A172 (cell line): ENCODE results near the gene SH3BP1. TPM values are rescaled to one million over a fixed set of nuclear protein-coding genes. Genes with fewer than 3 reads are reported as not detected.
"Not testable (repeated sequence)": the region's sequence is repeated elsewhere in the genome, so short reads cannot be mapped to it uniquely, and the experiment has no call there.

Source experiments
- DNase-seq: peaks from one replicate; pipeline ENCODE4 v3.0.0-alpha.2; 2015; ENCODE audit warnings: low spot score
- total RNA-seq: library from RNA; depleted of rRNA; stranded (reverse); fragments of >200 nt; shearing (Covaris generic); gene quantifications from 2 replicates; pipeline ENCODE4 v1.2.3, GENCODE V29; 2014

SH3BP1 gene
- total RNA-seq, 1 experiment from 2014 or later = not detected

DNA sequence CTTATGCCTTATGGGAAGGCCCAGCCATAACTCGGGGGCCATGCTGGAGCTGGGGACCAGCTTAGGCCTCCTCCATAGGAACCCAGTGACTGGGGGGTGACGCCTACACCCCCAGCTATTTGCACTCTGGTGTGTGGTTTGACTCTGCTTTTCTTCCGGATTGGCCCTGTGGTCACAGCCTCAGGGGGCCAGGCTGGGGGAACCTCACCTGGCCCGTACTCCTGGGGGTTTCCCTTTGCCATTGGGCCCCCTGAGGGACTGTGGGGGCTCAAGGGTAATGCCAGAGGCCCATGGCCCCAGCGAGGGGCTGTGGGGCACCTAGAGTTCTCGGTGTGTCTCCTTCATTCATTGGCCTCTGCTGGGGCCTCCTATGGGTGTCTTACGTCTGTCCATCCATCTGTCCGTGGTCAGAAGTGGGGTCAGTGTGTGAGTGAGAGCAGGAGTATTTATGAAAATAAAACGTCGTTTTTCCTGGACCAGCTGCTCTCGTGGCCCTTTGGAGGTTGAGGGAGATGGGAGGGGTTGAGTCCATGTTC lies 6.3 kb upstream of the SH3BP1 start:
- DNase-seq = no peak

DNA sequence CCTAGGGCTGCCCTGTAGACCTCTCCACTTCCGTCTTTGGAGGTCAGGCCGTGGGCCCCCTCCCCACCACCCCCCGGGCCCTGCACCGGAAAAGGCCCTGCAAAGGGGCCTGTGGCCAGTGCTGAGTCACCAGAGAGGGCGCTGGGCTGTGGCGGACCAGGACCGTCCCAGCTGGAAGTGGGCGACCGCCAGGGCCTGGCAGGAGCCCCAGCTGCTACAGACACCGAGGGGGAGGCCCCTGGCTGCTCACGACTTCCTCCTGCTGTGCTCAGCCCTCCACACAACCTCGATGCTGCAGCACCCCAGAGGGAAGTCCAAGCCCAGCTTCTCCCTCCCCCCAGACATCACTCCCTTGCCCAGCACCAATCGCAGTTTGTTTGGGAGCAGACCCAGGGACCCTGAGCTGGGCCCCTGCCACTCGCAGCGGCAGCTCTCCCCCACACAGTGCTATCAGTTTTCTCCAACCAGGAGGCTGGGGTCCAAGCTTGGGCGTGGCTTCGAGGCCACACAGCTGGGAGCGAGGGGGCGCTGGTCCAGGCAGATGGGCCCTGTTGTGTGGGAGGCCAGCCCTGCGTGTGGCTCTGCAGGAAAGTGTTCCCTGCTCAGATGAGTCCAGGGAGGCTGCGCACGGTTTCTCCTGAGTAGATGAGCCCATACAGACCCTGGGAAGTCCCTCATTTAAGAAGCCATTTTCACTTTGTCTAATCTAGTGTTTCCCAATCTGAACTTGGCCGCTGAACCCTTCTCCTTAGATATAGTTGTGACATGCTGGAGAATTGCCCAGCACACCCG lies 5.6 kb upstream of the SH3BP1 start:
- DNase-seq = peak; percentile 72

DNA sequence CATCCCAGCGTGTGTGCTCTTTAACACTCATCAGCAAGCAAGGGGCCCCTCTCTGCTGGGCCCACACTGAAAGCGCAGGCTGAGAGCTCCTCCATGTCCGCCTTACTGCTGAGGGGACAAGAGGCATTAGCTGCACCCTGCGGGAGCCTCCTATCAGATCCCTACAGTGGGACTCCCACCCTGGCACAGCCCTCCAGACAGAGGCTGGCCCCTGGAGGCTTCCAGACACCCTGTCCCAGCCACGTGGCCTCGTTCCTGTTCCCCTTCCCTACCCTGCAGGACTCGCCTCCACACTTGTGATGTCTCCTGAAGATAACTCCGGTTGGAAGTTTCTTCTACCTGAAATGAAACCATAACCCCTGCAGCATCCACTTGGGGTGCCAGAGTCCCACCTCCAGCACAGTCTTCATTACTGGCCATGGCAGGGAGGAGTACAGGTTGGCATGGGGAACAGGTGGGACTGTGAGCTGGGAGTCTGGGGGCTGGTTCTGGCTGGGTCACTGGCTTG lies 5.0 kb upstream of the SH3BP1 start:
- DNase-seq = no peak

DNA sequence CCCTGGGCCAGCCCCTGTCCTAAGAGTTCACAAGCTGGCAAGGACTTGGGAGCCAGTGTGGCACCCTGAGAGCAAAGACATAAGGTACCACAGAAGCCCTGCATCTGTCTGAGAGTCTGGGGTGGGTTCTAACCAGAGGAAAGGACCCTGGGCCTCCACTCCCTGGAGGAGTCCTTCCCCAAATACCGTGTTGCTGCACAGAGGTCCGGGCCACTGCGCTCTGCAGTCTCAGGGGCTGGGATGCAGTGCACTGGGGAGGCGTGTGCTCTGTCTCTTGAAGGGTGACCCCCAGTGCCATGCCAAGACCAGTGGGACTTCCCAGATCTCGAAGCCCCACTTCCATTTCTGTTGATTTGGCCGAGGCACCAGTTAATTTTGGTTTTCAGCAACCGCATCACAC lies 4.3 kb upstream of the SH3BP1 start:
- no peak for DNase-seq

DNA sequence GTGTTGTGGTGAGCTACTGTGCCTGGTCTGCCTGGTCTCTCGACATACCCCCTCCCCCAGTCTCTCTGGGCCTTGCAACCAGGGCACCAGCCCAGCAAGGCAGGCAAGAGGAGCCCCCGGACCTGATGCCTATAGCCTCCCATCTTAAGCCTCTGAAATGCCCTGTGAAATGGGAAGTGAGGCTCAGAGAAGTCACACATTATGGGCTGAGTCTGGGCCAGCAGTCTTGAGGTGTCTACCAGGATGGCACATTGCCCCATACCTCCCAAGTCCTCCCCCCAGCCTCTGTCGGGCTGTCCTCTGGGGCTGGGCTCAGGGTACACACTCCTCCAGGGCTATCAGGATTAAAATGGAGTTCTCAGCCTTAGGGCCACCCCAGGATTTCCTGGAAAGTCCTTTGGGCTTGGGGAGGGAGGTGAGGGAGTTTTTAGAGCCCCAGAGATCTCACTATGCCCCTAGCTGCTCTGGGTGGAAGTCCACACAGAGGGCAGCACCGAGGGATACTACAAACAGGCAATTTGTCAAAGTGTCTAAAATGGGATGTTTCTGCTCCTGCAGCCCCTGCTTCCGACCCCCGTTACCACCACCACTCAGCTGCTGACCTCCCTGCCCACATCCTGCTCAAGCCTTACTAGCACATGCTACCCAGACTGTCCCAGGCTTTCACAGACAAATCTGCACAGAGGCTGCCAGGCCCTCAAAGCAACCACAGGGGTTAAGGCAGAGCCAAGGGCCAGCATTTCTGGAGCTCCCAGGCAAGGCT lies 3.1 kb upstream of the SH3BP1 start:
- DNase-seq = peak; percentile 55

DNA sequence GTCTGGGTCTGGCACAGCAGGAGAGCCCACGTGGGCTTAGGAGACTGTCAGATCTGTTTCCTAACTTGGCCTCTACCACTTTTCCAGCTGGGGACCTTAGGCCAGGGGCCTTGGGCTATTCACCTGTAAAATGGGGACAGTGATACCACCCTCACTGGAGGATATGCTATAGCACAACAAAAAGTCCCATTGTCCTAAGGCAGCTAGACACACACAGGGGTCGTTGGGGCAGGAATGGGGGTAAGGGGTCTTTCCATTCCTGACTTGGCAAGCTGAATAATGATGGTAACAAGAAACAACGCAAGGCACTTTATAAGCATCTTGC lies 2.6 kb upstream of the SH3BP1 start:
- DNase-seq = no peak

DNA sequence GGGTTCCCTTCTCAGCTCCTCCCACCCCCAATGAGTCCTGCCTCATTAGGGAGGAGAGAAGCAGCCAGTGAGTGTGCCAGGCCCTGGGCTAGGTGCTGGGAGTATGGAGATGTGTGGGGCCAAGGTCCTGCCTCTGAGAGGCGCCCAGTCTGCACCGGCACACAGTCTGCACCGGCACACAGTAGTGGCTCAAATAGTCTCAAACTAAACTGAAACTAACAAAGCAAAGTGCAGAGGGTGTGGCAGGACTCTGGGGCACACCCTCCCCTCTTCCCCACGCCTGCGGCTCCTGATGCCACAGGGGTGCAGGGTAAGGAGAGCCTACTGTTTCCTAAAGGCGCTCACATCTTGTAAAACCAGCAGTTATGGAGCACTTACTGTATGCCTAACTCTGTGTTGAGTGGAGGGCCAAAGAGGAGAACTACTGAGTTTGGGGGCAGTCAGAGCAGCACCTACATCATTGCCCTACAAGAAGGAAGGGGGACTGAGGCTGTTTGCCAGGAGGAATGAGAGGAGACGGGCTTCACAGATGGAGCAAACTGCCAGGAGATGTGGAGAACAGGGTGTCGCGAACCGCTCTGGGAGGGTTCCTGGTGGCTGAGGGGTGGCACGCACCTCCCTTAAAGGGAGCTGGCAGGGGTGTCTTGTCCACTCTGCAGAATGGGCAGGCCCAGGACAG lies 939 bp upstream of the SH3BP1 start:
- DNase-seq = no peak

DNA sequence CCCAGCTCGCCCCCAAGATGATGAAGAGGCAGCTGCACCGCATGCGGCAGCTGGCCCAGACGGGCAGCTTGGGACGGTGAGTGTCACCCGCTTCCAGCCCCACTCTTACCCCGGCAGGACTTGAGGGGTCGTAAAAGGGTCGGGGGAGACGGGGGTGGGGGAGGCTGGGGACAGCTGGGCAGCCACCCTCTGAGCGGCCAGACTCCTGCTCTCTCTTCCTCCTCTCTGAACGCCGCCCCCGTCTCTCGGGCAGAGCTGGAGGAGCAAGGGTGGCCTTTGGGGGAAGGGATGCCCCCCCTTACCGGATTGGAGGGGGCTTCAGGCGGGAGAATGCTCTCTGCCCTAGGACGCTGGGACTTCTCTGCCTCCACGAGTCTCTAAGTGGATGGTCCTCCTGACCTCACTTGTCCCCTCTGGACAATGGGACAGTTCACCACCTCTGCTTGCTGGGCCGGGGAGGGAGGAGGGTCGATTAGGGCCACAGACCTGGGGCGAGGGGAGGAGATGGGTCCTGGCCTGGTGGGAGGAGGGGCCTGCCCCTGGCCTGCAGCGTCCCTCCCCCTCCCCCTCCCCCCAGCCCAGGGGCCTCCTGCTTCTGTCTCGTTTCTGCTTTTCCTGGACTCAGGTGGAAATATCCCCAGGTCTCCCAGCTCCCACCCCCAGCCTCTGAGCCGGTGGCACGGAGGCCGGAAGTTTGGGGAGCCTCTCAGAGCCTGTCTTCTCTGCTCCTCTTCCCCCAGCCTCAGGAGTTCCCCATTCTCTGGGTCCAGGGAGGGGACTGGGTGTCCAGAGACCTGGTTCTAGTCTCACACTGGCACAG lies 512 bp downstream of the SH3BP1 start:
- no peak for DNase-seq

DNA sequence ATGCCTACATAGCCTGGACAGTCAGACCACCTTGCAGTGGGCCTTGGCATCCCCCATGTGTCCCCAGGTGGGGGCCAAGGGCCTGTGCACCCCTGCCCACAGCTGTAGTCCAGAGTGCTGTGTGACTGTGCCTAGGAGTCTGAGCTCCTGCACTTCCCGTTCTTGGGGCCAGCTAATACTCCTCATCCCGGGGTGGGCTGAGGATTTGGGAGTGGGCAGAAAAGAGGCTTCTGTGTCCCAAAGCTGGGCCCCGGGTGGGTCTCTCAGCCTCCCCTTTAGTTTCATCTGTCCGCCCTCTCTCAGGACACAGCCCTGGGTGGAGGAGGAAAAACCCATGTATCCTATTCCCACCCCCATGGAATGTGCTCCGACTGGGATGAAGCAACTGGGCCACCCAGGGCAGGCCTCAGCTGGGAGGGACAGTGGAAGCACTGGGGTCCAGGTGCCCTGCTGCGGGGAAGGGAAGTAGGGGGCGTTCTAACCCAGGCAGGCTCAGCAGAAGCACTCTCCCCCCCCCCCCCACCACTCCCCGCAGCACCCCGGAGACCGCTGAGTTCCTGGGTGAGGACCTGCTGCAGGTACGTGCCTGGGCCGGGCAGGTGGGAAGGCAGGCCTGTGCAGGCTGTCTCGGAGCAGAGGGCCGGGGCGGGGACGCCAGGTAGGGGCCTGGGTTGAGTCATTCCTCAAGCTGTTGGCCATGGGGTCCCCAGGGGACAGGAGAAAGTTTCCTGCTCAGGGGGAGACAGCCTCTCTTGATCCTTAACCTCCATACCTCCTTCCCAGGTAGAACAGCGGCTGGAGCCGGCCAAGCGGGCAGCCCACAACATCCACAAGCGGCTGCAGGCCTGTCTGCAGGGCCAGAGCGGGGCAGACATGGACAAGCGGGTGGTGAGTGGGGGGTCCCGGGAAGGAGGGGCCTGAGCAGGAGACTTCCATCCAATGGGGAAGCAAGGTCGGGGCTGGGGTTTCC lies 1.4 kb downstream of the SH3BP1 start:
- DNase-seq = no peak

DNA sequence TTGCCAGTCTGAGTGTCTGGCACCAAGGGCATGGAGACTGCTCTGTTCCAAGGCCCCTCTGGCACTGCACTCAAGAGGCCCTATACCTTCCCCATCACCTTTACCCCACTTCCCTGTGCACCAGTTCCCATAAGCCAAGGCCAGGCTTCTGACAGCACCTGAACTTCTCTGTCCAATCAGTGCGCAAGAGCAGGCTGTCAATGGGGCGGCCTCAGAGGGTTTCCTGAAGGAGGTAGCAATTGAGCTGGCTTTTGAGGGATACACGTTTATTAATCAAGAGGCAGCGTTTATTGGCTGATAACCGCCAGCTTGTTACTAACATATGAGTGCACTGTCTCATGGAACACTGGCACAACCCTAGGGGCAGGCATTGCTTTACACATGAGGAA lies 2.1 kb downstream of the SH3BP1 start:
- DNase-seq = no peak

DNA sequence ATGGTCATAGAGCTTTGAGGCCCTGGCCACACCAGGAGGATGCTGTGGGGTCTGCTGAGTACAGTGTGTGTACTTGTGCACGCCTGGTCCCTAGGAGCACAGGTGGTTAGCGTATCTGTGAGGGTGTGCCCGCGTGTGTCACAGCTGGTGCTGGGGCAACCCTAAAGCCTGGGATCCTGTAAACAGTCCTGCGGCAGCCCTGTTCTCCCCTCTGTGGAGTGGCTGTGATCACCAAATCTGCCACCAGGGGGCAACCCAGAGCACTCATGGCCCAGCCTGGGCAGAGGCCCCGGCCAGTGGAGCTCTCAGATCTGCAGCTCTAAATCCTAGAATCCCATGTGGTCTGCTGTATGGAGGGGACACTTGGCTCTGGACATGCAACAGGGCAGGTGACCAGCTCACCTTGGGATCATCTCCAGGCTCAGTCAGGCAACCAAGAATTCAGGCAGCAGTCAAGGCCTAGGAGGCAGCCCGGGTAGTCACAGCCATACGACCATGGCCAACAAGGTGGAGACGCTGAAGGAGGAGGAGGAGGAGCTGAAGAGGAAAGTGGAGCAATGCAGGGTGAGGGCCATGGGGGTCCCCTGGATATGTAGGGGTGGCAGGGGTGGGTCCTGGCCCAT lies 3.9 kb downstream of the SH3BP1 start:
- DNase-seq = peak; percentile 41

DNA sequence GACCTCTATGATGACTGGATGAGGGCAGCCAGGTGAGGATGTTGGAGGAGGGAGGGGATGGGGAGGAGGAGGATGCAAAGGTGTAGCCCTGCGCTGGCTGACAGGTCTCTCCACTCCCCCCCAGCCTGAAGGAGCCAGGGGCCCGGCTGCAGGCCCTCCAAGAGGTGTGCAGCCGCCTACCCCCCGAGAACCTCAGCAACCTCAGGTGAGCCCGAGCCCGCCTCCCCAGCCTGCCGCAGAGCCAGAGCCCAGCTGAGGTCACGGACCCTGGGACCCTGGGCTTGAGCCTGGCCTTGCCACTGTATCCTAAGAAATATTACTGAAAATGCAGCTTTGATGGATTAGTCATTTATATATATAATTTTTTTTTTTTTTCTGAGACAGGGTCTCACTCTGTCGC lies 7.8 kb downstream of the SH3BP1 start:
- DNase-seq = no peak

DNA sequence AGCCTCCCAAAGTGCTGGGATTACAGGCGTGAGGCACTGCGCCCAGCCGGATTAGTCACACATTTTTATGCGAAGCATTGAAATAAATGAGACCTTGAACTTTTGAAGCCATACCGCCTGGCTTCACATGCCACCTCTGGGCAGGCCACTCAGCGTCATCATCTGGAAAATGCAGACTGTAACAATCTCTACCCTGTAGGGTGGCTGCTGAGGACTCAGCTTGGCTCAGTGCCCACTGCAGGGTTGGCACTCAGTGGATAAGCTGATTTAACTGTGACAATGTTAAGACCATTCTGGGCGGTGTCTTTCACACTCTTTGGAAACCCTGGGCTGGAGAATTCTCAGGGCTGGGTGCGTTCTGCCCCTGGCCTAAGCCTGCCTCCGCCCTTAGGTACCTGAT lies 8.5 kb downstream of the SH3BP1 start:
- DNase-seq = peak; percentile 72

DNA sequence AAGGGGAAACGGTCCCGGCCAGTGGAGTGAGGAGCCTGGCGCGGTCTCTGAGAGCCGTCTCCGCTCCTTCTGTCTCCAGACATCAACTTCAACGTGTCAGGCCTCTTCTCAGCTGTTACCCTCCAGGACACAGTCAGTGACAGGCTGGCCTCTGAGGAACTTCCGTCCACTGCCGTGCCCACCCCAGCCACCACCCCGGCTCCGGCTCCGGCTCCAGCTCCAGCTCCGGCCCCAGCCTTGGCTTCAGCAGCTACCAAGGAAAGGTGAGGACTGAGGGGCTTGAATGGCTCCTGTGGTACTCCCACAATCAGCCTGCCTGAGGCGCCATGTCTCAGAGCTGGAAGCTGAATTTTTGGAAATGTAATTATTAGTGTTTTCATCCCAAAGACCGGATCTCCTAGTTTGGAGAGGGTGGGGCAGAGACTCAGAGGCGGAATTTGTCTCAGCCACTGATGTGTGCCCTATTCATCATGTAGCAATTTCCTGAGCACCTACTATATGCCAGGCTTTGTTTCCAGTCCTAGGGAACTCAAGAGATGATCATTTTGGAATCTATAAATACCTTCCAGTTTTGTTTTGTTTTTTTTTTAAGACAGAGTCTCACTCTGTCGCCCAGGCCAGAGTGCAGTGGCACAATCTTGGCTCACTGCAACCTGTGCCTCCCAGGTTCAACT lies 11.1 kb downstream of the SH3BP1 start:
- no peak for DNase-seq

DNA sequence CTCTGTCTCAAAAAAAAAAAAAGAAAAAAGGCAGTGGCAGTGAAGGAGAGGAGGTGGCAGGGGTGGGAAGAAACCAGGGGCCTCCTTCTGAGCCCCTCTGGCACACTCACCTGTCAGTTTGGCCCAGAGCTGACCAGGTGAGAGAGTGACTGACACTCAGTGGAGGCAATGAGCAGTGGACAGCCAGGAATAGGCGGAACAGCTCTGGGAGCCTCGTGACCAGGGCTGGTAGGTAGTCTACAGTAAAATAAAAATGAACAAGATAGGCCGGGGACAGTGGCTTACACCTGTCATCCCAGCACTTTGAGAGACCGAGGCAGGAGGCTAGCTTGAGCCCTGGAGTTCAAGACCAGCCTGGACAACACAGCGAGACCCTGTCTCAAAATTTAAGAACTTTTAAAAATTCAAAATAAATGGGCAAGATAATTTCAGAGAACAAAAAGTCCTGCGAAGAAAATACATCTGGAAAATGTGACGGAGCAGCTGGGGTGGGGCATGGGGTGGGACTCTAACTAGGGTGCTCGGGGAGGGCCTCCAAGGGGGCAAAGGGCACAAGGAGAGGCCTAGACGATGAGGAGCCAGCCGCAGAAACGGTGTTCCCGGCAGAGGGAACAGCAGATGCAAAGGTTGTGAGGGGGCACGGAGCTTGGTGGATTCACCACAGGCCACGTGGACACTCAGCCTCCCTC lies 15.2 kb downstream of the SH3BP1 start:
- no peak for DNase-seq

DNA sequence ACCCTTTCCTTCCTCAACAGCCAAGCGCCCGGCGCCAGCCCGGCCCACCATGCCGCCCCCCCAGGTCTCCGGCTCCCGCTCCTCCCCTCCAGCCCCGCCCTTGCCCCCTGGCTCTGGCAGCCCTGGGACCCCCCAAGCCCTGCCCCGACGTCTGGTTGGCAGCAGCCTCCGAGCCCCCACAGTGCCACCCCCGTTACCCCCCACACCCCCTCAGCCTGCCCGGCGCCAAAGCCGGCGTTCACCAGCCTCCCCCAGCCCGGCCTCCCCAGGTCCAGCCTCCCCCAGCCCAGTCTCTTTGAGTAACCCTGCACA lies 15.7 kb downstream of the SH3BP1 start:
- no peak for DNase-seq

DNA sequence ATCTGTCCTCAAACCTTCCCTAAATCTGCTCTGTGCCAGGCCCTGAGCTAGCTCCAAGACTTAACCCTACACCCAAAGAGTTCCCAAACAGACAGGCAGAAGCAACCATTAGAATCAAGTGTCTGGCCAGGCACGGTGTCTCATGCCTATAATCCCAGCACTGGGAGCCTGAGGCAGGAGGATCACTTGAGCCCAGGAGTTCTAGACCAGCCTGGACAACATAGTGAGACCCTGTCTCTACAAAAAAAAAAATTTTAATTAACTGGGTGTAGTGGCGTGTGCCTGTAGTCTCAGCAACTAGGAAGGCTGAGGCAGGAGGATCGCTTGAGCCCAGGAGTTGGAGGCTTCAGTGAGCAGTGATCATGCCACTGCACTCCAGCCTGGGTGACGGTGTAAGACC lies 17.1 kb downstream of the SH3BP1 start:
- DNase-seq = not testable (repeated sequence)

DNA sequence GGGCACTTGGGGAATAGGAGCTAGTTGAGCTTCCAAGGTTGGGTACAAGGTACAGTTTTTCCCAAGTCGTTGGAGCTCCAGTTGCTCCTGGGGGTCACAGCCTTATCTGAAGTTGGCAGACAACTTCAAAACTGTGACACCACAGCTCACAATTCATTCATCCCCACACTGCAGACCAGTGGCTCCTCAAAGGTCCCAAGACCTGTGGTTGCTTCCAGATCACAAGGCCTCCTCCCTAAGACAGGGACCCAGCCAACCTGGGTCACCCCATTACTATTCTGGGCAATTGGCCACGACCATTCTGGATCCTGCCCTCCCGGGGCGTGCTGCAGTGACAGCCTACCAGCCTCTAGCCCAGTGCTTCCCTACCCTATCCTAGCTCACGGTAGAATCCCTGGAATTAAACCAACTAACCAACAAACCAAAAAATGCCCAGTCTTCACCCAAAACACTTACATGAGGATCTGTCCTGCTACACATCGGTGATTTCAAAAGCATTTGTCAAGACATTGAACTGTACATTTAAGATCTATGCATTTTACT lies 18.2 kb downstream of the SH3BP1 start:
- DNase-seq = peak; percentile 18
